HG03064 (cell line): Measurements from ENCODE around the gene GRIA3.
"Not testable (repeated sequence)": the region's sequence is repeated elsewhere in the genome, so short reads cannot be mapped to it uniquely, and the experiment has no call there.

Experiments
- ATAC-seq: cut with Tn5 transposase; IDR thresholded peaks from one replicate; pipeline ENCODE4 v1.9.1; 2021; ENCODE audit warnings: low read depth; ENCODE audit not compliant: unreplicated experiment

GRIA3 gene

DNA sequence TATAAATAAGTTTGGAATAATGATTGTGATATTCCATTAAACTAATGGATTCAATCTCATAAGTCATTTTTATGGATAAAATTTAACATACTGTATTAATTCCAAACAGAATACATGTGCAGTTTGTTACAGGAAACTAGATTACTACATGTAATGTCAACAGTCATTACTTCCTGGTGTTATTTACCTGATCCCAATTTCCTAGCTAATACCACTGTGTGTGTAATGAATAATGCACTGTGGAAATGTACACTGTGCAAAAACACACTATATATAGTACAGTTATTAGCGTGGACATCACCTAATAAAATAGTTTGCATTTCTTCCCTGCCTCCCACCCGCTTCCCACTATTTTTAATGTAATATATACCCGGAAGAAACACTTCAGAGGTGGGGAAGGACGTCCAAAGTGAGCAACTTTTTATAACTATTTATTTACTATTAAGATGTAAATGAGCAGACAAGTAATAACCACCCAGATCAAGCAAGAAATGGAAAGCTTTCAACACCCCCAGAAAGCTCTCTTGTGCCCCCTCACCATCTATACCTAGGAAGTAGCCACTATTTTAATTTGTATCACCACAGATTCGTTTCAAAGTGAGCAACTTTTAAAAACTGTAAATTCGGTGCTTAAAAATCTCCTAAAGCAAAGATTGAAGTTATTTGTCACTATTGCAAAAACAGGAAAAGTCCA, 329.7 kb downstream of the GRIA3 start:
- no peak for ATAC-seq

DNA sequence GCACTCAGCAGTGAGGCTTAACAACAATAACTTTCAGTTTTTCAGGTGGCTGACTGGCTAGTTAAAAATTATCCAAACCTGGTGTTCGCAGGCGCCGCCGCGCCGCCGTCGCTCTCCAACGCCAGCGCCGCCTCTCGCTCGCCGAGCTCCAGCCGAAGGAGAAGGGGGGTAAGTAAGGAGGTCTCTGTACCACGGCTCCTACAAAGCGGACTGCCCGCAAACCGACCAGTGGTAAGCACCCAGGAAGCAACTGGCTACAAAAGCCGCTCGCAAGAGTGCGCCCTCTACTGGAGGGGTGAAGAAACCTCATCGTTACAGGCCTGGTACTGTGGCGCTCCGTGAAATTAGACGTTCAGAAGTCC, 330.2 kb downstream of the GRIA3 start:
- not testable (repeated sequence) for ATAC-seq

DNA sequence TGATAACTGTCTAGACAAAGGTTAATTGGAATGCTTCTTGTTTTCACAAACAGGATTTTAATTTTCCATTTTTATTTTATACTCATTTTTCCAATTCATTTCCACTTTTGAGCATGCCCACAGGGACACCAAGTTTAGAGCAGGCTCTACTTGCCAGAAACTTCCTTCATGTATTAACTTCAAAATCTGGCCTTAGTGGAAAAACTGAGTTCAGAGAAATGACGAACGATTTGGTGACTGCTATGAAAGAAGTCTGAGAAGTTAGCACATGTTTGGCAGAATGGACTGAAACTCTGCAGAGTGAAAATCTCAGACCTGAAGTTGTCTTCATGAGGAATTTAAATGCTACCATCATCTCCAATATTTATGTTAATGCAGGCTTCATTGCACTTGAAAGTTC, 334.7 kb downstream of the GRIA3 start:
- no peak for ATAC-seq

DNA sequence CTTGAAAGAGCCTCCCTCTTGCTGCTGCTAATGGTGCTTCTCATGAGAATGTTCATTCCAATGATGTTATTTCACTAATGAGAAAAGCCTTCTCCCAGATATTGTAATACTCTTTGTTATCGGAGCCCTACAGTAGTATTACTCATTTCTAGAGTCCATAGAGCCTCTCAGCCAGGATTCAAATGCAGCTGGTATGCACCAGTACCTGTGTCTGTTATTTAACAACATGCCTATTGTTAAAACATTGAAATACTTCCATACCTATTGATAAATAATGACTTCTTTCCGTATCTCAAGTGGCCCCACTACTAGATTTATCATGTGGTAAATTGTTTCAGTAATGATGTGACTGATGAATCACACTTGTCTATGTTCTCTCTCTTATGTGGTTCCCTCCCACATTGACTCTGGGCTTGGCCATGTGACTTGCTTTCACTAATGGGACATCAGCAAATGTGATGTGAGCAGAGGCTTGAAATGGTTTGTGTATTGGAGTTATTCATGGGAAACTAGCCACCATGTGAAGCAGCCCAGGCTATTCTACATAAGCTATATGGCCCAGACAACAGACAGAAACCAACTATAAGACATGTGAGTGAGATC, 341.1 kb downstream of the GRIA3 start:
- no peak for ATAC-seq

DNA sequence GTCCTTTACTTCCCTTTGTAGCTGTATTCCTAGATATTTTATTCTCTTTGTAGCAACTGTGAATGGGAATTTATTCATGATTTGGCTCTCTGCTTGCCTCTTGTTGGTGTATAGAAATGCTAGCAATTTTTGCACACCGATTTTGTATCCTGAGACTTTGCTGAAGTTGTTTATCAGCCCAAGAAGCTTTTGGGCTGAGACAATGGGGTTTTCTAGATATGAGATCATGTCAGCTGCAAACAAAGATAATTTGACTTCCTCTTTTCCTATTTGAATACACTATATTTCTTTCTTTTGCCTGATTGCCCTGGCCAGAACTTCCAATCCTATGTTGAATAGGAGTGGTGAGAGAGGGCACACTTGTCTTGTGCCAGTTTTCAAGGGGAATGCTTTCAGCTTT, 346.6 kb downstream of the GRIA3 start:
- not testable (repeated sequence) for ATAC-seq
